ENCODE measurements around the gene COL15A1. TPM values are rescaled to one million over a fixed set of nuclear protein-coding genes. Genes with fewer than 3 reads are reported as not detected.

Gene COL15A1
- total and polyA plus RNA-seq, 2 of the 8 experiments (the other 6 are each of a cell fraction or from before 2014, with no cell fraction given), result 0.12 to 0.15 TPM

DNA sequence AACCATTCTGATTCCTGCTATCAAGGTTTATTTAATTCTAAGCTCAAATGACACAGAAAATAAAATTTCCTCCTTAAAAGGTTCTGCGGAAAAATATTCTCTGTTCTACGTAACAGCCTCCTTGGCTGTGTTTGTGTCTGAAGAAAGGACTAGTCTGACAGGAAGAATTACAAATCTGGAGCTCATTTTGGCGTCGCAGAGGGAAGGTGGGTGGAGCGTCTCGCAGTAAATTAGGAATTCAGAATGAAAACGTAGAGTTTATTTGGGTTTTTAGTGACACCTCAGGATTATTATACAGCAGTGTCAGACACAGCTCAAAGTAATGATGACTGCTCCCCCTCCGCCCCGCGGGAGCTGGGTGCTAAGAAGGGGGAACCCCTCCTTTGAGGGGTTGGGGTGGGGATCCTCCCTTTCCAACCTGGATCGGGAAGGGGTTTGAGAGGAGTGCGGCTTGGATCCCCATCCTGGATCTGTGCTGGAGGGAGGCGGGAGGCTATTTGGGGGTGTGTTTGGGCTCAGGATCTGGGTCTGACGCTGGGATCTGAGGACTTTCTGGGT lies 160.3 kb downstream of the COL15A1 start:
- Histone ChIP-seq H3K27me3 (replicated peaks in 1 of 4; ENCODE audit: control insufficient read depth in 3 of 4, extremely low read depth in 1 of 4, insufficient read depth in 3 of 4, low read length in 3 of 4) (no peaks in the 10 kb centered on the region; a peak in 1 of 7 replicates), H3K79me1 (ENCODE audit: low read depth, low read length) (peaks cover 2% of the 10 kb centered on the region; the same call in 1 of the 2 replicates), H4K5ac (ENCODE audit: insufficient read length, low read depth, low read length) (no peak overlapping the region), H2BK12ac (ENCODE audit: low read depth, low read length) (0 out of 2 replicates have a peak overlapping the region, but pooled peaks have one; percentile 68), H3K14ac (ENCODE audit: insufficient read length) (no peak overlapping the region), H3K4me1 (replicated peaks in 1 of 4; ENCODE audit: control insufficient read depth in 3 of 4, insufficient read depth in 4 of 4, low read length in 3 of 4) (peaks cover 0 to 3% (median 2%) of the 10 kb centered on the region in 4 experiments; a peak in 3 of 7 replicates), H4K91ac (replicated peaks; ENCODE audit: insufficient read length, low read length) (no peak overlapping the region), H2AFZ (ENCODE audit: low read length) (peak overlapping the region; percentile 93), H3K4ac (replicated peaks; ENCODE audit: insufficient read length, low read depth, low read length) (no peak overlapping the region), H2BK15ac (ENCODE audit: low read length) (no peak overlapping the region), H2AK5ac (ENCODE audit: low read depth, low read length) (no peak overlapping the region), H3K36me3 (ENCODE audit: control insufficient read depth in 2 of 4, insufficient read depth in 4 of 4, low read length in 3 of 4) (no peaks in the 10 kb centered on the region), H3K27ac (ENCODE audit: low read depth, low read length) (no peak overlapping the region), H3K23ac (ENCODE audit: insufficient read length) (no peak overlapping the region), H3K9me3 (ENCODE audit: insufficient read depth in 2 of 2, low read depth in 1 of 2, low read length in 1 of 2) (no peaks in the 10 kb centered on the region), H3K79me2 (ENCODE audit: control insufficient read depth in 1 of 2, insufficient read depth in 2 of 2, low read length in 2 of 2) (peaks cover 6 to 33% of the 10 kb centered on the region in 2 experiments), H2BK5ac (ENCODE audit: low read depth, low read length) (0 out of 2 replicates have a peak overlapping the region, but pooled peaks have one; percentile 68), H3K18ac (ENCODE audit: extremely low read depth, low read length) (no peak overlapping the region), H3K4me2 (ENCODE audit: insufficient read depth in 1 of 2, low read depth in 2 of 2, low read length in 2 of 2) (peak overlapping the region; percentile 91 to 99), H4K20me1 (replicated peaks in 1 of 2; ENCODE audit: control insufficient read depth in 1 of 2, insufficient read depth in 2 of 2, low read length in 2 of 2) (peaks cover 4 to 10% of the 10 kb centered on the region in 2 experiments), H2BK20ac (ENCODE audit: low read length) (no peak overlapping the region), H4K8ac (ENCODE audit: extremely low read depth, insufficient read depth, low read length) (no peak overlapping the region; the same call in 1 of the 2 replicates), H3K23me2 (ENCODE audit: low read depth, low read length) (peaks cover 7% of the 10 kb centered on the region), H2BK120ac (replicated peaks; ENCODE audit: low read depth, low read length) (no peak overlapping the region), H3K9ac (replicated peaks in 1 of 4; ENCODE audit: extremely low read depth in 1 of 4, low read depth in 3 of 4, low read length in 3 of 4) (peak overlapping the region in 3 of 4 experiments; percentile 22 to 45 (median 42); a peak in 6 of 7 replicates), H3K4me3 (ENCODE audit: extremely low read depth in 1 of 4, insufficient read depth in 2 of 4, low read depth in 3 of 4, low read length in 4 of 4) (peak overlapping the region; percentile 69 to 85 (median 74)), H3K56ac (replicated peaks; ENCODE audit: insufficient read length, low read depth, low read length) (peak overlapping the region; percentile 17)
- FAIRE-seq (no peak), DNase-seq (ENCODE audit: low read depth in 1 of 2, low spot score in 2 of 2) (peak in 1 of 2 experiments; percentile 63)
- 6% methylated on average over 14 of the region's 14 CpGs; no CpG with 5 or more reads in 1 of the 2 experiments for WGBS, 2 experiments (ENCODE audit: extremely low coverage in 1 of 2, insufficient coverage in 1 of 2, insufficient read length in 1 of 2, insufficient replicate concordance in 2 of 2, low coverage in 1 of 2, low lambda C conversion rate in 2 of 2, missing lambda C conversion rate in 1 of 2)
- CTCF ChIA-PET (ENCODE audit: partially characterized antibody), result interaction anchor here (0.5 to 2.6 kb wide), 17 partner anchors 10 to 313 kb away, joined by 3 to 16 read pairs (median 4); no protein-coding TSS in a partner anchor
- TF ChIP-seq SUZ12 (IDR thresholded peaks at IDR 0.05; ENCODE audit: low read length) (0 out of 2 replicates have a peak, but pooled peaks have one; percentile 21), EZH2 (IDR thresholded peaks at IDR 0.05; ENCODE audit: low read depth, low read length, severe bottlenecking) (peak; percentile 27), CHD1 (IDR thresholded peaks at IDR 0.05; ENCODE audit: low read depth, low read length) (no peak), KDM4A (IDR thresholded peaks at IDR 0.05; ENCODE audit: low read depth, low read length, severe bottlenecking) (peak; percentile 78)
- POLR2A ChIA-PET (ENCODE audit: partially characterized antibody), result interaction anchor here (0.8 to 2.8 kb wide), 7 partner anchors 10 to 198 kb away, joined by 3 to 11 read pairs (median 3); no protein-coding TSS in a partner anchor

All from H1 (cell line).